BLaER1 treated with 17β-estradiol and CSF1 and Interleukin-3, amounts not matched to agents 10 nM and 100 nM (cell line): ENCODE data around the gene ZDHHC22.
A peak's percentile ranks its signal among the peaks of the same experiment; 100 is the strongest.

Experiments used
- H3K27ac ChIP-seq, 11 experiments: shearing (Covaris generic); formaldehyde crosslinking; 2 replicates each; pipeline ENCODE4 v1.8.1; 2022
- H3K27me3 ChIP-seq, 11 experiments: shearing (Covaris generic); formaldehyde crosslinking; 2 replicates each; pipeline ENCODE4 v1.8.1; 2022
- H3K36me3 ChIP-seq, 11 experiments: shearing (Covaris generic); formaldehyde crosslinking; 2 replicates each; pipeline ENCODE4 v1.8.1; 2022
- H3K4me1 ChIP-seq, 10 experiments: shearing (Covaris generic); formaldehyde crosslinking; 2 replicates each; pipeline ENCODE4 v1.8.1; 2022
- H3K4me2 ChIP-seq, 11 experiments: shearing (Covaris generic); formaldehyde crosslinking; 2 replicates each; pipeline ENCODE4 v1.8.1; 2022
- H3K4me3 ChIP-seq, 10 experiments: shearing (Covaris generic); formaldehyde crosslinking; 2 replicates each; pipeline ENCODE4 v1.8.1; 2022
- H3K9ac ChIP-seq, 11 experiments: shearing (Covaris generic); formaldehyde crosslinking; 2 replicates each; pipeline ENCODE4 v1.8.1; 2022
- H3K9me3 ChIP-seq, 11 experiments: shearing (Covaris generic); formaldehyde crosslinking; replicated peaks in 1 of 11; 2 replicates each; pipeline ENCODE4 v1.8.1; 2022
- H4K20me1 ChIP-seq, 11 experiments: shearing (Covaris generic); formaldehyde crosslinking; 2 replicates each; pipeline ENCODE4 v1.8.1; 2022
- Cebpa-rat ChIP-seq, 11 experiments: shearing (Covaris generic); IDR thresholded peaks; 2 replicates each; pipeline ENCODE4 v1.8.1; 2022

Gene ZDHHC22

DNA sequence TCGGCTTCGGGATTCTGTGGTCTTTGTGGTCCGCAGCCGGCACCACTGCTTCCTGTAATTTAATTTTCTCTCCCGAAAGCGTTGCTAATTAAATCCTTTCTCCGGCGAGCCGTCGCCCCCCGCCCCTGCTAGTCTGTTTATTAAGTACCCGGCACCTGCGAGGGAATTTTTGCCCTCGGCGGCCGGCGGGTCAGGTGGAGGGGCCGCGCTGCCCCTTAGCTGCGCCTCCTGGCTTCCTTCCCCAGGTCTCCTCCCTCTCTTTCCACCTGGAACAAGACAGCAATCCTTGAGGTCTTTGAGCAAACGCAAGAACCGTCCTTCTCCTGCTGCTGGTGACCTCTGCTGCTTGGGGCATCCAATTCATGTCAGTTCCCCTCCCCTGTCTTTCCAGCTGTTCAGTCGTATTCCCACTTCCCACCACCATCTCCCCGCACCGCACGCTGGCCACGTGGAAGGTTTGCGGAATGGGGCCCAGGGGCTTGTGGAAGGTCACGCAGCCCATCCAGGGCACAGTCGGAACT, 16.2 kb downstream of the ZDHHC22 start:
- no peak overlapping the region for H3K27ac ChIP-seq
- peaks cover 68 to 85% (median 79%) of the 10 kb centered on the region in 11 experiments for H3K27me3 ChIP-seq
- H3K4me3 ChIP-seq = peak overlapping the region; percentile 44 to 66 (median 54)
- peak overlapping the region in 6 of 11 experiments; percentile 2 to 63 (median 42); a peak in 7 of 22 replicates for H3K9ac ChIP-seq
- peaks cover 35 to 60% (median 51%) of the 10 kb centered on the region in 10 experiments for H3K4me1 ChIP-seq
- H3K9me3 ChIP-seq = no peaks in the 10 kb centered on the region
- peak overlapping the region; percentile 80 to 99 (median 93) for H3K4me2 ChIP-seq
- no peak for TF ChIP-seq Cebpa-rat (IDR thresholded peaks at IDR 0.05)
- no peaks in the 10 kb centered on the region for H3K36me3 ChIP-seq
- H4K20me1 ChIP-seq = peaks cover 0 to 88% (median 58%) of the 10 kb centered on the region in 11 experiments; a peak in 18 of 22 replicates

DNA sequence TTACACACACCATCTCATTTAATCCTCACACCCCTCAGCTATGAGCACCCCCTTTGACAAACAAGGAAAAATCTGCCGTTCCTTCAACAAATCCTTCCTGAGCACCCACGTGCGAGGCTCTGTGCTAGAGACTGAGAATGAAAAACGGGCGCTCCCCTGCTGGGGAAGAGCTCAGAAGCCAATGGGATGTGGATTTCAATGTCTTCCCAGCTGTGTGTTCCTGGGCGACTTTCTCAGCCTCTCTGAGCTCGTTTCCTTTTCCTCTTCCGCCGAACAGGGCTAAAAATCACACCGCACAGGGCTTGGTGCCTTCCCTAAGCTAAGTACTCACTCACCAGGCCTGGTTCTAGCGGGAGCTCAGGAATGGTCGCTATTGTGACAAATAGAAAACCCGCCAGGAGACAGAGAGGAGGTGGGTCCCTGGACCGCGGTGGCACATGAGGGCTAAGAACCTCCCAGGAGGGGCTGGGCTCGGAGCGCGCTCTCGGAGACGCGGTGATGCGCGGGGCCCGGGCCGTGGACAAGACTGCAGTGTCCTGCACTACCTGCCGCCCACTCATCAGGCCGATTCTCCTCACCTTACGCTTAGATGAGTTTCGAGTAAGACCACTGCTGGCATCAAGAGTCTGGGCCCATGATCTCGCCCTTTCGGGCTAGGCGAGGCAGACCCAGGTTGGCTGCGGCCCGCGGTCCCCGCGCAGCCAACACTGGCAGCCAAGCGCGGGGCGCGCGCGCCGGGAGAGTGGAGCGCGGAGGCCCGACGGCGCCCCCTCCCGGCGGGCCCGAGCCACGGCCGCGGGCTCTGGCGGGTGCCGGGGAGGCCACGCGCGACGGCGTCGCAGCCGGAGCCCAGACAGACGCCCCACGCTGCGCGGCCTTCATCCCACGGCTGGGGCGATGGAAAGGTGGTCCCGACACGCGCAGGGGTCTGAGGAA, 17.0 kb downstream of the ZDHHC22 start:
- H3K4me3 ChIP-seq = peak overlapping the region; percentile 44 to 66 (median 54)
- H3K27me3 ChIP-seq = peaks cover 63 to 78% (median 76%) of the 10 kb centered on the region in 11 experiments
- H3K27ac ChIP-seq = no peak overlapping the region
- peaks cover 42 to 68% (median 58%) of the 10 kb centered on the region in 10 experiments for H3K4me1 ChIP-seq
- H3K9me3 ChIP-seq = no peaks in the 10 kb centered on the region
- peak overlapping the region in 7 of 11 experiments; percentile 2 to 63 (median 39); a peak in 7 of 22 replicates for H3K9ac ChIP-seq
- TF ChIP-seq Cebpa-rat (IDR thresholded peaks at IDR 0.05) = no peak
- 0 out of 22 replicates have a peak, but pooled peaks cover 0 to 5% (median 0%) of the 10 kb centered on the region in 11 experiments for H3K36me3 ChIP-seq
- H3K4me2 ChIP-seq = peak overlapping the region; percentile 80 to 99 (median 93)
- peaks cover 0 to 81% (median 53%) of the 10 kb centered on the region in 11 experiments; a peak in 18 of 22 replicates for H4K20me1 ChIP-seq

DNA sequence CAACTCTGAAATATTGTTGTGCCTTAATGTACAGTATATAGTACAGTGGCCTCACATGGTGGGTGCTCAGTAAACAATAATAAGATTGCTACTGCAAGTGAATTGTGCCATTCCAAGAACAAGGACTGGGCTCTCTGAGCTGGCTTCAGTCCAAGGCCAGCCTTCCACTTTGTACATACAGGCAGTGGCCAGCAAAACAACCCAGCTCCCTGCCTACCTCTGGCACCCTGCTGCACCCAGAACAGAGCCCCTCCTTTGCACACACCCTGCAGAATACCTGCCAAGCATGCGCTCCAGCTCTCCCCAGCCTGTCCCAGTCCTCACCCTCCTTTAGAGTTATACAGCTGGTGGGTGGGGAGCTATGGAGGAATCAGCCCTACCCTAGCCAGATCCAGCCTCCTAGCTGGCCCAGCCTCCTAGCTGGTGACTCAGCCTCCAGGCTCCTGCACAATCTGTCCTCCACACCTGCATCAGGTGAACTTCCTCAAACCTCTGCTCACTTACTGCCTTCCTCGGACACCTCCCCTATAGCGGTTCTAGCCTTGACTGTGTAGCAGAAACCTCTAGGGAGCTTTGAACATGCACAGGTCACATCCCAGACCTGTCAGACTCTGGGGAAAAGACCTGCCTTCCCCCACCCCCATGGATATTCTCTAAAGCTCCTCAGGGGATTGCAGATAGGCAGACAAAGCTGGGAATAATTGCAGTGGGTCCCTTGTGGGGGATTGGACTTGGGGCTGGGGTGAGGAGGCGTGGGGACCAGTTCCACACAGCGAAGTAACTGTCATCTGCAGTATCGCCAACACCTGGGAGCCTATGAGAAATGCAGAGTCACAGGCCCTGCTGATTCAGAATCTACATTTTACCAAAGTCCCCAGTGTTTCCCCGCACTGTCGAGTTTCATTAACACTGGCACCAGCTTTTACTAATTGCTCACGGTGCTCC, 17.9 kb downstream of the ZDHHC22 start:
- no peak overlapping the region for H3K9ac ChIP-seq
- peaks cover 59 to 68% (median 66%) of the 10 kb centered on the region in 11 experiments for H3K27me3 ChIP-seq
- H3K4me2 ChIP-seq = peak overlapping the region in 9 of 11 experiments; percentile 80 to 96 (median 92); a peak in 18 of 22 replicates
- no peak overlapping the region; a peak in 1 of 20 replicates for H3K4me3 ChIP-seq
- H4K20me1 ChIP-seq = peaks cover 0 to 72% (median 48%) of the 10 kb centered on the region in 11 experiments; a peak in 18 of 22 replicates
- peaks cover 43 to 77% (median 68%) of the 10 kb centered on the region in 10 experiments for H3K4me1 ChIP-seq
- H3K9me3 ChIP-seq = no peaks in the 10 kb centered on the region
- no peak overlapping the region for H3K27ac ChIP-seq
- H3K36me3 ChIP-seq = peaks cover 0 to 14% (median 0%) of the 10 kb centered on the region in 11 experiments; a peak in 2 of 22 replicates
- TF ChIP-seq Cebpa-rat (IDR thresholded peaks at IDR 0.05) = no peak

DNA sequence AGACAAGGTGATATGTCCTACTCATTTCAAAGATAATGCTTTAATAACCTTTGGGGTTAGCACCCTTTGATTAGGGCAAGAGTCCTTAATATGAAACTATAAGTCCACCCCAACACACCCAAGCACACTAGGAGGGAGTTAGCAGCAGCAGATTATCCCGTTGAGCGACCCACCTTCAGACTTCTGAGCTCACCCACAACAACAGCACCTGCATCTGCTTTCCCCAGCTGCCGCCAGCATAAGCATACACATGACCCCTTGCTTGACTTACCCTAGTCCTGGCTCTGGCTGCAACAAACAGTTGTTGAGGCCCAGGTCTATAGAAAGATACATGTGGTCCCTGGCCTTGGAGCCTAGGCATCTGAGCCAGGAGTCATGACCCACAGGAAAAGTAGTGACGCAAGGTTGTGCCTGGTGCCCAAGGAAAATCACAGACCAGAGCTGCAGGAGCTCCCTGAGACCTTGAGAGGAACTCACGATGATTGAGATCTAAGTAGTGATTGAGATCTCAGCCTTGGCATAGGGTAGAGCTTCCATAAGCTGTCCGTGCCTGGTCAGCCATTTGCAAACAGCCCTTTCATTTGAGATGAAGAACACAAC, 19.0 kb downstream of the ZDHHC22 start:
- TF ChIP-seq Cebpa-rat (IDR thresholded peaks at IDR 0.05) = no peak
- no peak overlapping the region for H3K27ac ChIP-seq

DNA sequence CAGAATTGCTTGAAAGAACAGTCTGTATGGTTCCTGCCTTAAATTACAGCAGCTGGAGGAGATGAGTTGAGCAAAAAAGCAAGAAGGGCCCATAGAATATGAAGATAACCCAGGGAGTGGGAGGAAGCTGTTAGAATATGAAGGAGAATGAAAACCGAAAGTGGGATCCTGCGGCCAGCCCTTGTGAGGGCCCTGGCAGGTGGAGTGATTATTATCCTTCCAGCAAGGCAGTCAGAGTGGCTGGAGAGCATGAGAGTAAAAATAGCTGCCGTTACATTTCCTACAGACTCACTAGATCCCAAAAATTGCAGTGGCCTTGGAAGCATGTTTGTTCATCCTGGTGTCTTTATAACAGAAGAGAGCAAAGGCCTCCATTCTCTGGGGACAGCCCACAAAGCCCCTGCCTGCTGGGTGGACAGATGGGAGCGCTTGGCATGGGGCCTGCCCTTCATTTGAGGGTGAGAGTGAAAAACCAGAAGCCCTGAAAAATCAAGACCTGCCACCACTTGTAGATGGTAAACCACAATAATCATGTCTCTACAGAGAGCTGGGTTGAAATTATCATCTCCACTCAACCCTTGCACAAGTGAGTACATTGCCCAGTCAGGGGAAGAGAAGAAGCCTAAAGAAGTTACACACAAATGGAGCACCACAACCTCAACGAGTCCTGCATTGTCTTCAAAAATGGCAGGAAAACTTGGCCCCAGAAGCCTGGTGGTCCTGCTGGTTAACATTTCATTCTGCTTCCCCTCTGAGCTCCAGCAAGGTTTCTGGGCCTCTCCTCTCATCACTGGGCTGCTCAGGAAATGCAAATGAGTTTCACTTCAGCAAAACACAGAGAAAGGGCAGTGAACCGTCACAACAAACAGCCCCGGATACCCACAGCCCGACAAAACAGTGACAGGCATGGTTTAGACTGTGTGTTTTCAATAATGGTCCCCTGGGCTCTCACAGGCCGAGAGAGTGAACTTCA, 20.5 kb downstream of the ZDHHC22 start:
- Histone ChIP-seq H3K9me3 (no peaks in the 10 kb centered on the region), H4K20me1 (peaks cover 0 to 64% (median 45%) of the 10 kb centered on the region in 11 experiments; a peak in 19 of 22 replicates), H3K36me3 (peaks cover 0 to 40% (median 8%) of the 10 kb centered on the region in 11 experiments; a peak in 9 of 22 replicates), H3K9ac (peak overlapping the region; percentile 20 to 73 (median 52); a peak in 18 of 22 replicates), H3K4me3 (peak overlapping the region in 7 of 10 experiments; percentile 4 to 44 (median 20); a peak in 8 of 20 replicates), H3K4me1 (peaks cover 43 to 77% (median 69%) of the 10 kb centered on the region in 10 experiments), H3K27me3 (peaks cover 33 to 42% (median 40%) of the 10 kb centered on the region in 11 experiments), H3K27ac (peak overlapping the region; percentile 36 to 81 (median 76); a peak in 21 of 22 replicates), H3K4me2 (peak overlapping the region; percentile 75 to 94 (median 89))
- no peak for TF ChIP-seq Cebpa-rat (IDR thresholded peaks at IDR 0.05)

More for the DNA sequence above, 19.0 kb downstream of the ZDHHC22 start:
- Histone ChIP-seq H4K20me1 (peaks cover 0 to 69% (median 48%) of the 10 kb centered on the region in 11 experiments; a peak in 18 of 22 replicates), H3K9me3 (no peaks in the 10 kb centered on the region), H3K36me3 (peaks cover 0 to 24% (median 0%) of the 10 kb centered on the region in 11 experiments; a peak in 5 of 22 replicates), H3K27me3 (peaks cover 49 to 58% (median 56%) of the 10 kb centered on the region in 11 experiments), H3K4me2 (peak overlapping the region in 10 of 11 experiments; percentile 75 to 94 (median 90); a peak in 20 of 22 replicates), H3K4me3 (no peak overlapping the region), H3K4me1 (peaks cover 43 to 81% (median 69%) of the 10 kb centered on the region in 10 experiments), H3K9ac (no peak overlapping the region)

DNA sequence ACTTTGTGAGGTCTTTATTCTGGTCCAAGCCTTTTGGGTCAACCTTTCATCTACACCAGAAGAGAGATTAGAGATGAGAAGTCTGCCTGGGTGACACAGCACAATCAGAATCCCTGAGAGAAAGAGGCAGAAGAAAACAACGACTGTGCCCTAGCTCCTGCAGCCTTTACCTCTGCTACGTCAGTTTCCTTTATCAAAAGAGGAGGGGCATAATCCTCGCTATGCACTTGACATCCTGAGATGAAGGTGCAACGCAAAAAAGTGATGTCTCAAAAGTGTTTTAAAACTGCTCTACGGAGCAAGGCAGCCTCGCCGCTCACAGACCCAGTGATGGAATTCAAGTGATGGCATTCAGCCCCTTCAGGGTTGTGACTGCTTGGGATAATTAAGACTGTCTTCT, 21.7 kb downstream of the ZDHHC22 start:
- no peak overlapping the region for H3K4me3 ChIP-seq
- no peak for TF ChIP-seq Cebpa-rat (IDR thresholded peaks at IDR 0.05)
- H3K27ac ChIP-seq = peak overlapping the region in 5 of 11 experiments; percentile 68 to 80 (median 76); a peak in 9 of 22 replicates
- H3K4me2 ChIP-seq = peak overlapping the region; percentile 75 to 94 (median 89)
- H3K9ac ChIP-seq = peak overlapping the region in 2 of 11 experiments; percentile 60 to 73; a peak in 2 of 22 replicates
- peaks cover 1 to 52% (median 15%) of the 10 kb centered on the region in 11 experiments; a peak in 20 of 22 replicates for H3K36me3 ChIP-seq
- no peaks in the 10 kb centered on the region for H3K9me3 ChIP-seq
- H4K20me1 ChIP-seq = peaks cover 0 to 52% (median 36%) of the 10 kb centered on the region in 11 experiments; a peak in 19 of 22 replicates
- H3K27me3 ChIP-seq = peaks cover 21 to 30% (median 28%) of the 10 kb centered on the region in 11 experiments
- H3K4me1 ChIP-seq = peaks cover 38 to 65% (median 61%) of the 10 kb centered on the region in 10 experiments
